ENCODE measurements around the gene TPSAB1.
A peak's percentile ranks its signal among the peaks of the same experiment; 100 is the strongest.

TPSAB1 gene

DNA sequence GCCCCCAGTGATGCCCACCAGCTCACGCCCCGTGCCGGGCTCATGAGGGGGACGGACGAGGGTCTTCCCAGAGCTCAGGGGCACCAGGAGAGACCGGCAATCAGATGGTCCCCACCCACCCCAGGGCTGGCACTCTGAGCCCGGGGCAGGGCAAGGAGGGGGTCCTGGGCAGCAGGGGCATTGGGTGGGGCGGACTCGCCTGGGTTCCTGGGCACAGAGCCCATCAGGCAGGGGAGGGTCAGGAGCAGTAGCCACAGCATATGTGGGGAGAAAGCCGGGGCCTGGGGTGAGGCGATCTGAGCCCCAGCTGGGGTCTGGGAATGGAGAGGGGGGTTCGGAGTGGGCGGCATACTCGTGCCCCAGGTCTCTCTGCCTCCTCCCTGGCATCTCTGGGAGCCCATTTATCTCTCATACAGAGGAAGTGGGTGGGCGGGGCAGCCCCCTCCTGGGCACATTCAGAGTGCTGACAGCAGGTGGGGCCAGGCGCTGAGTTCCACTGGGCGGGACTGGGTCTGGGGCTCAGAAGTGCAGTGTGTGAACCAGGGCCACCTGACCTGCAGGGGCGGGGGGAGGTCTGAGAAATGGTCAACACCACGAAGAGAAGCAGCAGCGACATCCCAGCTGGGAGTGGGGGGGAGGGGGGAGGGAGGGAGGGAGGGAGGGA, 48.4 kb downstream of the TPSAB1 start:
- peak; percentile 50 for DNase-seq

DNA sequence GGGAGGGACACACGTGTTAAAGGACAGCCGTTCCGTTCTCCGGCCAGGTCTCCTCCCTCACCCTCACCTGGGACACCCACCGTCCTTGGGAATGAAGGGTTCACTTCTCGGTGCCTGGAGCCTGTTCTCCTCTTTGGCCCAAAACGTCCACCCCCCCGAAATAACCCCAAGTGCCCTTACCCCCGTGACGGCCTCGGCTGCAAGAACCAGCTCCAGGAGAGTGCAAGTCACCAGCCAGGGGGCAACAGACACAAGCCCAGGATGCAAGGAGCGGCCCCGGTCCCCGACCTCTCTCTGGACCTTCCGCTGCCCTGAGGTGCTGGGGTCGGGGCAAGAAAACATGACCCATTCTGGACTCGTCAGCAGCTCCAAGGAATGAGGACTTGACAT, 49.0 kb downstream of the TPSAB1 start:
- DNase-seq, result no peak

DNA sequence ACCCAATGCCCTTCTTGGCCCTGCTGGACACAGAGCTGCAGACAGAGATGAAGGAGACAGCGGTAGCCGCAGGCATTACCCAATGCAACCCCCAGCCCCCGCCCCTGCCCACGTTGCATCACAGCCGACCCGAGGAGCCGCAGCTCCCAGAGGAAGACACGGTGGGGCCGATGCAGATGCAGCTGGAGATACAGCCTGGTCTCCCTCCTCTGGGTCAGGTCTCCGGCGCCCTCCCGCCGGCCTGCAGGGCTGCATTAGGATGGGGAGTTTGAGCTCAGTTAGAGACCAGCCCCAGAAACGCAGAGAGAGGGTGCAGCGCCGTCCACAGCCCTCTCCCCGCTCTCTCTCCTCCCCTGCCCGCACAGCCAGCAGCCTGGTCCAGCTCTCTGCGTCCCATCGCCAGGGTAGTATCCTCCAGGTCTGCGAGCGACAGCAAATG, 49.6 kb downstream of the TPSAB1 start:
- no peak for DNase-seq

DNA sequence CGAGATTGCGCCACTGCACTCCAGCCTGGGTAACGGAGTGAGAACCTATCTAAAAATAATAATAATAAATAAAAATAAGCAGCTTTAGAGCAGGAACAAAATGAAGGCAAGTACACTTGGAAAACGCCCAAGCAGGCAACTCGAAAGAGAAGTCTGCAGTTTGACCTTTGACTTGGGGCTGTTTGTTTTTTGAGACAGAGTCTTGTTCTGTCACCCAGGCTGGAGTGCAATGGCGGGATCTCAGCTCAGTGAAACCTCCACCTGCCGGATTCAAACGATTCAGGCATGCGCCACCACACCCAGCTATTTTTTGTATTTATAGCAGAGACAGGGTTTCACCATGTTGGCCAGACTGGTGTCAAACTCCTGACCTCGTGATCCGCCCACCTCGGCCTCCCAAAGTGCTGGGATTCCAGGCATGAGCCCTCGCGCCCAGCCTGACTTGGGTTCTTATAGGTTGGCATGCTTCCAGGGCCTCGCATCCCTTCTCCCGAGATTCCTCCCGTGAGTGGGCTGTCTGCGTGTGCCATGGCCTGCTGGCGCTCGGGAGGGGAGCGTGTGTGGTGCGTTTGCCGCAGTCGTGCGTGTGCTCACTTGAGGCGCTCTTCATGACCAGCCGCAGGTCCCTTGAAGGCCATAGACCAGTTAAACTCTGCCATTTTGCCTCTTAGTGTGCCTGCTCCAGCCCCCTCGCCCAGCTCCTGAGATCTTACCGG, 50.5 kb downstream of the TPSAB1 start:
- DNase-seq, result no peak

DNA sequence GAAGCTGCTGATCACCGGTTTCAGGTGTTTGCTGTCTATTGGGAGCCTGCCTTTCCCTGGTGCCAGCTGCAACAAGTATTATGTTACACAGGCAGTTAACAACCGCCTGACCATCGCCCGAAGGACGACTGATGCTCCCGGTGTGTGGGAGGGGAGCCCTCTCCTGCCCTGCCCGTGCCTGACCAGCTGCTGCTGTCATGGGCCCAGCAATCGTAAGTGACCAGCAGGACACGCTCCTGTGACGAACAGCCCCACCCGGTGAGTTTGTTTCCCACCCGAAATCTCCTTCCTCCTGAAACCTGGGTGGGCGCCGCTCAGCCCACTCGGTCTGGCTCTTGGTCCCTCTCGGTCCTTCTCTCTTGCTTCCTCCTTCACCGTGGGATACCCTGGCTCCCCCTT, 51.1 kb downstream of the TPSAB1 start:
- peak; percentile 55 for DNase-seq

All from NCI-H510A (cell line).